Measurements from ENCODE around the gene NIPA2.

- TF ChIP-seq SUZ12 (IDR thresholded peaks at IDR 0.05; ENCODE audit: extremely low read depth, insufficient read depth, insufficient read length): no peak
- TF ChIP-seq YY1 (IDR thresholded peaks at IDR 0.05; ENCODE audit: insufficient read depth, insufficient read length): no peak
- no peak for TF ChIP-seq ZNF274 (IDR thresholded peaks at IDR 0.05; ENCODE audit: low read depth, low read length)
Observed at GRCh38 chr15:22838292-22839042, at the start of gene NIPA2.

Measured in NT2/D1 (cell line).